Renal cortical epithelial cell (primary cell): ENCODE results near the gene TUBB2A. TPM values are rescaled to one million over a fixed set of nuclear protein-coding genes. Genes with fewer than 3 reads are reported as not detected.

ENCODE experiments used
- DNase-seq: peaks from one replicate; pipeline ENCODE4 v3.0.0-alpha.2; 2011; ENCODE audit warnings: low read depth
- total RNA-seq: library from RNA; depleted of rRNA; stranded (reverse); fragments of >200 nt; gene quantifications from 2 replicates; pipeline ENCODE4 v1.2.3, GENCODE V29; 2014

The TUBB2A gene
- total RNA-seq, 1 donor from 2014 or later = 75.8 TPM

- no peak for DNase-seq
Observed at GRCh38 chr6:3124667-3125066, 32.7 kb downstream of the TUBB2A start.

DNA sequence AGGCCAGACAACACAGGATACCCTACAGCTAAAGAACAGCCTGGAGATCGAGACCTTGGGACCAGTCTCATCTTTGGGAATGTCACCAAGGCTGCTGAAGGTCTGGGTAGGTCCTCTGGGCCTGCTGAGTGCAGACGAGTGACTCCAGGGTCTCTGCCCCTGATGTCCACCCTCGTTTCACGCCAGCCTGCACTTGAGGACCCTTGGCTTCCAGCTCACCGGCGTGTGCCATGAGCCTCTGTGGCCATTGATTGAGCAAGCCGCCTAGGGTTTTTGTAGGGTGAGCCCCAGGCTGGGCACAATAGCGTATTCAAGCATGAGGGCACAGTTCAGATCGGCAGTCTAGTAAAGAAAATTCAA is 34.5 kb downstream of the TUBB2A start:
- DNase-seq = no peak

DNA sequence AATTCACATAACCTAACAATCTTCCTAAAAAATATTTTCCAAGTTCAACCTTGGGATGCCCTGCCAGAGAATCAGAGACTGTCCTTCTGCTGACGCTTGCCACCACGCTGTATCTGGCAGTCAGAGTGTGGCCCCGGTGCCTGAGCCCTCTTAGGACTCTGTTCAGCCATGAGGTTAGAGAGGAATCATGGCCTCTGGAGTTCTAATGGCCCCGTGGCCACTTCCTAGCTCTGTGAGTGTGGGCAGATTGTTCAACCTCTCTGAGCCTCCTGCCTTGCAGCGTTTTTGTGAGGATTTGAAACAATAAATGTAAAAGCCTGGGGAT is 36.6 kb downstream of the TUBB2A start:
- no peak for DNase-seq

GRCh38 chr6:3119040-3119723 is 38.2 kb downstream of the TUBB2A start:
- peak; percentile 32 for DNase-seq

- DNase-seq = peak; percentile 75
Observed at GRCh38 chr6:3118353-3119039, 38.8 kb downstream of the TUBB2A start, which contains the start of gene BPHL. BPHL (plus strand) TSS chr6:3118711; CDS start chr6:3118741, 30 bp downstream.

DNA sequence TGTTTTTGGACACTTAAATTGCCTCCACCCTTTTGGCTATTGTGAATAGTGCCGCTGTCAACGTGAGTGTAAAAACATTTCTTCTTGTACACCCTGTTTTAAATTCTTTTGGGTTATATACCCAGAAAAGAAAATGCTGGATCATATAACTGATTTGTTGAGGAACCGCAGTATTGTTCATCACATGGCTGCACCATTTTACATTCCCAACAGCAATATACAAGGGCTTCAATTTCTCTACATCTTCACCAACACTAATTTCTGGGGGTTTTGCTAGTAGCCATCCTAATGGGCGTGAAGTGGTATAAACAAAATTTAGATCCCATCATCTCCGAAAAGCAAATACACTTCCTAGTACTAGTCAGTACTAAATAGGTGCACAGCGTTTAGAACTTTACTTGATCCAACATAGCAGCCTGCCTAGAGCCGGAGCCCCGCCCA is 39.4 kb downstream of the TUBB2A start:
- DNase-seq = peak; percentile 54

DNA sequence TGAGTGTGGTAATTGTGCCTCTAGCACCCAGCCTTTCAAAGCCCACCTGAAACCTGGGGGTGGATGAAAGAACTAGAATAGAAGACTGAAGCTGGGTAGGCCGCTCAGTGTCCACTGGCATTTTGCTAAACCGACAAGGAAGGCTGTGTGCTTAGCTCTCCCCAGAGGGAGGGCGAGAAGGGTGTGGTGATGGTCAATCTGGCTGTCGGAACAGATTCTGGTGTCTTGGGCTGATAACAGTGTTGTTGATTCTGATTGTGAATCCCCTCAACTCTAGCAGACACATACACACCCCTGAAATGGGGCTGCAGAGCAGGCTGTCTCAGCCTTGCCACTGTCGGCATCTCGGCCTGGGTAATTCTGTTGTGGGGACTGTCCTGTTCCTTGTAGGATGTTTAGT is 43.0 kb downstream of the TUBB2A start:
- no peak for DNase-seq

- no peak for DNase-seq
Observed at GRCh38 chr6:3109761-3110160, 47.6 kb downstream of the TUBB2A start.

DNA sequence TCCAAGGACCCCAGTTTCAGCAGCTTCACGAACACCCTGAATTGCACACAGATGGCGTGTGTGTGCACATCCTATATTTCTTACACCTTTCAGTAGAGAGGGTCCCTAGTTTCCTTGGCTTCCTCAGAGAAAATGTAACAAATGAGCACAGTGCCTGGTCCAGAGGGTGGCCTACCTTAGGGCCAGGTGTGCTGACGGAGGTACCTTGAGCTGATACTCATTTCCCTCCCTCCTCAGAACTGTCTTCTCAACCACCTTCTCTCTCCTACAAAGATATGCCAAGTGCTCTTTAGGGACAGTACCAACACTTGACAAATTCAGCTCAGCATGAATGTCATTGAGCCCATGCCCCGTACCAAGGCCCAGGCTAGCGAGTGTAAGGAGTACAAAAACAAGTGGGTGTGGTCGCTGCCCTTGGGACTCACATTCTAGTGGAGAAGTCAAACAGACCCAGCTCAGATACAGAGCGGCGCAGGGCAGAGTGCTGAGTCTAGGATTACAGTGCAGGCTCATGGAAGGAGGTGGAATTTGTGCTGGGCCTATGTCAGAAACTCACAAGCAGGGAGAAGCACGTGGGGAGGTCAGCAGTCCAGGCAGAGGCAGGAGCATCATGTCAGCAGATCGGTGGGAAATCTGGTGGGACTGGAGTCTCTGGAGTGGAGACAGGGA is 48.5 kb downstream of the TUBB2A start:
- no peak for DNase-seq

Other genes with a start within 250 kb of the TUBB2A start
- 113 and 137 TPM in 2 replicates for gene SERPINB6, start 186.0 kb downstream of the TUBB2A start, total RNA-seq
- 29.0 and 35.8 TPM in 2 replicates for gene NQO2, start 157.7 kb downstream of the TUBB2A start, total RNA-seq
- gene RIPK1, start 89.0 kb downstream of the TUBB2A start, total RNA-seq = 30.0 and 48.9 TPM in 2 replicates
- gene BPHL, start 38.8 kb downstream of the TUBB2A start, total RNA-seq = 23.9 and 31.1 TPM in 2 replicates
- 21.6 and 53.5 TPM in 2 replicates for gene TUBB2B, start 70.1 kb upstream of the TUBB2A start, total RNA-seq
- gene PSMG4, start 101.4 kb upstream of the TUBB2A start, total RNA-seq = 13.1 and 24.8 TPM in 2 replicates